GM12801 (cell line): ENCODE data around the gene P2RY11.

Experiments
- CTCF ChIP-seq: IDR thresholded peaks from one replicate; pipeline ENCODE4 v1.5.1; 2011; ENCODE audit warnings: control low read depth; ENCODE audit not compliant: insufficient read length; ENCODE audit errors: extremely low read depth

Gene P2RY11

GRCh38 chr19:10163536-10163935 is 52.0 kb downstream of the P2RY11 start:
- no peak for TF ChIP-seq CTCF
